Neural cell (in vitro differentiated cells): ENCODE data around the gene SOCS7. TPM values are rescaled to one million over a fixed set of nuclear protein-coding genes. Genes with fewer than 3 reads are reported as not detected.

Source experiments
- H2AFZ ChIP-seq: fragments of 200-600, 300-800 bp; sonication (generic), shearing (Covaris generic); 2 replicates; pipeline ENCODE4 v1.6.0; 2014; ENCODE audit warnings: low read depth, mild to moderate bottlenecking, antibody characterized with exemption, low read length, moderate library complexity
- H3F3A ChIP-seq: fragments of 200-600 bp; shearing (Covaris generic); 2 replicates; pipeline ENCODE4 v1.6.1; 2016; ENCODE audit warnings: mild to moderate bottlenecking, moderate library complexity, mixed read lengths, antibody characterized with exemption, low read length; ENCODE audit not compliant: insufficient read depth, poor library complexity, severe bottlenecking
- H3K27ac ChIP-seq: fragments of 200-600, 300-800 bp; sonication (generic), shearing (Covaris generic); 2 replicates; pipeline ENCODE4 v1.5.1; 2014; ENCODE audit warnings: mild to moderate bottlenecking, low read length, moderate library complexity
- H3K27me3 ChIP-seq: fragments of 300-800, 200-600 bp; sonication (generic), shearing (Covaris generic); 2 replicates; pipeline ENCODE4 v1.6.0; 2014; ENCODE audit warnings: mild to moderate bottlenecking, low read depth, low read length, moderate library complexity; ENCODE audit not compliant: insufficient read depth
- H3K36me3 ChIP-seq: fragments of 300-800, 200-600 bp; sonication (generic), shearing (Covaris generic); 2 replicates; pipeline ENCODE4 v1.5.1; 2014; ENCODE audit warnings: mild to moderate bottlenecking, antibody characterized with exemption, low read length, moderate library complexity; ENCODE audit not compliant: insufficient read depth
- H3K4me2 ChIP-seq: fragments of 300-800, 200-600 bp; sonication (generic), shearing (Covaris generic); 2 replicates; pipeline ENCODE4 v1.6.0; 2014; ENCODE audit warnings: mild to moderate bottlenecking, low read length
- H3K4me3 ChIP-seq: fragments of 300-800, 200-600 bp; sonication (generic), shearing (Covaris generic); 2 replicates; pipeline ENCODE4 v1.5.1; 2014; ENCODE audit warnings: mild to moderate bottlenecking, low read length, moderate library complexity
- H3K79me2 ChIP-seq: fragments of 200-600 bp; shearing (Covaris generic); replicated peaks from 2 replicates; pipeline ENCODE4 v1.6.0; 2014; ENCODE audit warnings: mild to moderate bottlenecking, low read length, moderate library complexity; ENCODE audit not compliant: insufficient read depth
- H3K9ac ChIP-seq: fragments of 300-800, 200-600 bp; sonication (generic), shearing (Covaris generic); 2 replicates; pipeline ENCODE4 v1.6.1; 2016; ENCODE audit warnings: mild to moderate bottlenecking, low read length, mixed read lengths
- H3K9me2 ChIP-seq: fragments of 200-600 bp; shearing (Covaris generic); 2 replicates; pipeline ENCODE4 v1.6.1; 2016; ENCODE audit warnings: mild to moderate bottlenecking, low read length, mixed read lengths; ENCODE audit not compliant: insufficient read depth
- H3K9me3 ChIP-seq: fragments of 200-600, 300-800 bp; sonication (generic), shearing (Covaris generic); 2 replicates; pipeline ENCODE4 v1.6.1; 2016; ENCODE audit warnings: mild to moderate bottlenecking, mixed run types, low read length, moderate library complexity, mixed read lengths
- H4K20me1 ChIP-seq: fragments of 200-600 bp; shearing (Covaris generic); 2 replicates; pipeline ENCODE4 v1.6.1; 2016; ENCODE audit warnings: mild to moderate bottlenecking, mixed run types; ENCODE audit not compliant: insufficient read depth
- CTCF ChIP-seq: fragments of 450-650 bp; IDR thresholded peaks from 2 replicates; pipeline ENCODE4 v1.5.1; 2014; ENCODE audit warnings: antibody characterized with exemption, mild to moderate bottlenecking, moderate library complexity; ENCODE audit not compliant: poor library complexity, severe bottlenecking
- EP300 ChIP-seq: fragments of 450-650 bp; conservative IDR thresholded peaks from 2 replicates; pipeline ENCODE4 v1.6.1; 2014; ENCODE audit warnings: antibody characterized with exemption, mild to moderate bottlenecking, moderate library complexity; ENCODE audit not compliant: poor library complexity, severe bottlenecking
- EZH2 ChIP-seq: fragments of 200-600, 300-800 bp; shearing (Covaris generic), sonication (generic); IDR thresholded peaks from 2 replicates; pipeline ENCODE4 v1.6.1; 2014; ENCODE audit warnings: antibody characterized with exemption, low read length, borderline replicate concordance, mild to moderate bottlenecking; ENCODE audit not compliant: insufficient read depth, poor library complexity, severe bottlenecking
- MXI1 ChIP-seq: fragments of 450-650 bp; conservative IDR thresholded peaks from 2 replicates; pipeline ENCODE4 v1.6.1; 2014; ENCODE audit warnings: antibody characterized with exemption, mild to moderate bottlenecking; ENCODE audit not compliant: poor library complexity, severe bottlenecking
- POLR2AphosphoS5 ChIP-seq: IDR thresholded peaks from 2 replicates; pipeline ENCODE4 v1.6.1; 2012
- RAD21 ChIP-seq: fragments of 450-650 bp; conservative IDR thresholded peaks from 2 replicates; pipeline ENCODE4 v1.6.1; 2014; ENCODE audit warnings: antibody characterized with exemption, mild to moderate bottlenecking, moderate library complexity
- REST ChIP-seq: IDR thresholded peaks from 2 replicates; pipeline ENCODE4 v1.6.1; 2012; ENCODE audit warnings: borderline replicate concordance
- SMC3 ChIP-seq: fragments of 450-650 bp; conservative IDR thresholded peaks from 2 replicates; pipeline ENCODE4 v1.6.1; 2014; ENCODE audit warnings: antibody characterized with exemption, mild to moderate bottlenecking, moderate library complexity; ENCODE audit not compliant: poor library complexity
- TAF1 ChIP-seq: IDR thresholded peaks from 2 replicates; pipeline ENCODE4 v1.6.1; 2012; ENCODE audit warnings: low read depth
- polyA plus RNA-seq: library from polyadenylated mRNA; depleted of rRNA; stranded (reverse); fragments of >200 nt; gene quantifications from 2 replicates; pipeline ENCODE4 v1.2.3, GENCODE V29; 2014

The SOCS7 gene
- polyA plus RNA-seq, 1 donor from 2014 or later = 23.7 TPM

- no peak overlapping the region for H2AFZ ChIP-seq
- no peak overlapping the region for H3K9ac ChIP-seq
- H3K4me2 ChIP-seq = no peak overlapping the region
- H3K9me3 ChIP-seq = no peaks in the 10 kb centered on the region
- no peak for TF ChIP-seq SMC3
- TF ChIP-seq MXI1 = no peak
- no peak for TF ChIP-seq REST
- no peak for TF ChIP-seq EP300
- no peaks in the 10 kb centered on the region for H4K20me1 ChIP-seq
- no peaks in the 10 kb centered on the region for H3K36me3 ChIP-seq
- no peak overlapping the region for H3K4me3 ChIP-seq
- no peaks in the 10 kb centered on the region for H3K27me3 ChIP-seq
- H3K79me2 ChIP-seq = no peaks in the 10 kb centered on the region
- no peaks in the 10 kb centered on the region for H3F3A ChIP-seq
- no peak overlapping the region for H3K27ac ChIP-seq
- H3K9me2 ChIP-seq = no peaks in the 10 kb centered on the region
These were observed 51.3 kb downstream of the SOCS7 start for GRCh38 chr17:38402897-38403296.

DNA sequence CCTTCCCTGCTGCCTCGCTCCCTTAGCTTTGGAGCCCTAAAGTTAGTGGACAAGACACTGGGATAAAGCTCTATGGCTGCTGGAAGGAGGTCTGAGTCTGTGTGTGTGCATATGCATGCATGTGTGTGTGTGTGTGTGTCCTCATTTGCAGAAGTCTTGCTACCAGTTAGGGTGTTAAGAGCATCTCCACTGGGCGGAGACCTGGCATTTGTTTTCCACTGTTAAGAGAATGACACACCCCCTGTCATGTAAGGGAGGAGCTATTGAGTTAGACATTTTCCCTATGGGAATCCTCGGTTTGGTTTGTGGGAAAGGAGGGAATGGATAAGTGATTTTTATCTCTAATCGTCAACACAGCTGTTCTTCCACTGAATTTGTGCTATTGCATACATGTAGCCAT, 51.8 kb downstream of the SOCS7 start:
- Histone ChIP-seq H3F3A (no peaks in the 10 kb centered on the region), H3K4me3 (no peak overlapping the region), H3K9ac (no peak overlapping the region), H4K20me1 (no peaks in the 10 kb centered on the region), H3K27ac (no peak overlapping the region), H3K9me2 (no peaks in the 10 kb centered on the region), H3K4me2 (no peak overlapping the region), H3K79me2 (no peaks in the 10 kb centered on the region), H3K27me3 (no peaks in the 10 kb centered on the region), H3K36me3 (no peaks in the 10 kb centered on the region), H2AFZ (no peak overlapping the region), H3K9me3 (no peaks in the 10 kb centered on the region)
- TF ChIP-seq RAD21 (no peak), EZH2 (no peak), REST (no peak), MXI1 (no peak), POLR2AphosphoS5 (no peak), EP300 (no peak), CTCF (no peak), TAF1 (no peak), SMC3 (no peak)
